Anterior cingulate cortex (tissue), 58 donors: ENCODE data around the gene SLX1A.
"Not testable (repeated sequence)": the region's sequence is repeated elsewhere in the genome, so short reads cannot be mapped to it uniquely, and the experiment has no call there.

Experiments used
- DNase-seq, 58 donors: peaks; one replicate each; lab custom pipeline; 2025; lab: John Stamatoyannopoulos, UW

Gene SLX1A

DNA sequence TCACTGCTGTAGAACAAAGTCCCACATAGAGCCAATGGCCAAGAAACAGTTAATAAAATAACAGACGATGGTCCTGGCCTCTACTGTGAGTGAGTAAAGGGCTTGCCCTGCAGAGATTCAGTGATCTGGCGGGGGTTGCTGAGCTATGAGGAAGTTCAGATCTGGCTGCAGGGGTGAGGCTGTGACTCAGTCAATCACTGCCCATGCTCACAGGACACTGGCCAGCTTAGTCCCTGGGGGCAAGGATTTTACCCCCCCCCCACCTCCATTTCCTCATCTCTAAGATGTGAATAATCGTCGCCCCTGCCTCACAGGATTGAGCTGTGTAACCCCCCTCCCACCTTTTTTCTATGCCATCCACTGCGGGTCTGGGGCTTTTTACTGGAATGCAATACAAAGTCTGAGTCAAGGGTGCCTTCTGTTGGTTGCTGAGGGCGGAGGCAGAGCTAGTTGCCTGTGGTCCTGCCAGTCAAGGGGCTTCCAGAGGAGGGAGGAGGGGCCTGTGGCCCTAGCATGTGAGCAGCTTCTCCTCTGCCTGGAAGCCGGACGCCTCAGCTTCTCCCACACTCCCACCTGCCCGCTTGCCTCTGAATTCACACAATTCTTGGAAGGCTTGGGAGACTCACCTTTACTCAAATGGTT, 13.5 kb downstream of the SLX1A start:
- DNase-seq: not testable (repeated sequence)

DNA sequence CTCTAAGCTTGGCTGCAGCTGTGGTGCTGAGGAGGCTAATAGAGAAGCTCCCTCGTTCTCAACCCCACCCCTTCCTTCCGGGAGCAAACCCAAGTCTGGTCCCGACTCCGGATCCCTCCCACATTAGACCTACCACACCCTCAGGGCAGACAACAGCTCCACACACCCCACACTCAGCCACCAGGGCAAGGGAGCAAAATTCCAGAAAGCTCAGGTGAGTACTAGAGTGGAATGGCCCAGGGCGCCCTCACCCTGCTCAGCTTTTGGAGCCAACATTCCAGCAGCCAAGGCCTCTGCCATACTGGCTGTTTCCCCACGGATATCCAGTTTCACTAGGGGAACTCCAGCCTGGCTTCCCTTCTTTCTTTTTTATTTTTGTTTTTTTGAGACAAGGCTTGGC, 15.4 kb downstream of the SLX1A start:
- DNase-seq: not testable (repeated sequence)

DNA sequence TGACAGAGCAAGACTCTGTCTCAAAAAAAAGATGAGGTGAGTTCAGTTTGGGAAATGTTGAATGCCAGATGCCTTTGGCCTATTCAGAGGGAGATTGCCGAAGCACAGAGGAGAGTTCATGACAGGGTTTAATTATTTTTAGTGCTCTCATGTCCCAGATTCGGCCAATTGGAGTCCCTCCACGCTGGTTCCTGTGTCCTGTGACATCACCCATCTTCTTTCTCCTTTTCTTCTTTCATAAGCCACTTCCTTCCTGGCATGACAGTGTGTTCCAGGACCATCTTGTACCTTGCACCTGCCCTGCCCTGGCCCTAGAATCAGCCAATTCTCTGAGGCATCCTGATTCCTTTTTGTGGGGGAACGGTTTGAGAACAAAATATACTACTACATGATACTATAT, 17.7 kb downstream of the SLX1A start:
- not testable (repeated sequence) for DNase-seq

DNA sequence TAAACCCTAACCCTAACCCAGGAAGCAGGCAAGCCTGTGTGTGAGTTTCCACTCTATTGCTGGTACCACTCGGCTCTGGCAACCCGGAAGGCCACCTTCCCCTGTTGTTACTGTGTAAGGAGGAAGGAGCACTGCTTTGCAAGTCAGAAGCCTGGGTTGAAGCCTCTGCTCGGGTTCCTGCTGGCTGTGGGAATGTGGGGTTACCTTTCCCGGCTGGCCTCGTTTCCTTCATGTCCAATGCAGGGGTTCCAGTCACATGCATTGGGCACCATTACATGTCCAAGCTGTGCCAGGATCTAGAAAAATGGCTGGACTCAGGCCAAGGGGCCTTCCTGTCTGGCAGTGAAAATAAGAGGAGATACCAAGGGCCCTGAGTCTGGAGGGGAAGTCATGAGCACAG, 23.4 kb downstream of the SLX1A start:
- not testable (repeated sequence) for DNase-seq
